IMR-90 (cell line): Measurements from ENCODE around the gene SYNM. TPM values are rescaled to one million over a fixed set of nuclear protein-coding genes. Genes with fewer than 3 reads are reported as not detected.

Experiments
- ATAC-seq: fragments of 200-7000 bp; cut with Tn5 transposase; 2 replicates; pipeline ENCODE4 v1.9.1; 2020; ENCODE audit warnings: low read depth, mild to moderate bottlenecking, moderate library complexity
- BruUV-seq: library from RNA; stranded (reverse); fragments of 400-500 nt; replicated peaks from 2 replicates; lab custom pipeline; 2021; lab: Mats Ljungman, UMichigan
- CTCF ChIA-PET: fragments of 300-600 bp; formaldehyde crosslinking; extraction: SDS; loops from one replicate; lab custom pipeline; 2021; ENCODE audit warnings: antibody characterized with exemption; lab: Yijun Ruan, JAX
- POLR2A ChIA-PET: fragments of 300-600 bp; sonication (Branson Sonifier 250); formaldehyde crosslinking; loops from one replicate; lab custom pipeline; 2022; ENCODE audit warnings: antibody characterized with exemption; ENCODE audit not compliant: unreplicated experiment; lab: Charles Lee
- DNase-seq: peaks from one replicate; pipeline ENCODE4 v3.0.0; 2013
- H2AFZ ChIP-seq: replicated peaks from 2 replicates; pipeline ENCODE3; 2013; ENCODE audit warnings: low read length, mild to moderate bottlenecking; ENCODE audit not compliant: poor library complexity
- H2AK5ac ChIP-seq: 2 replicates; pipeline ENCODE4 v1.6.1; 2013; ENCODE audit warnings: low read depth, low read length, inconsistent platforms
- H2AK9ac ChIP-seq: replicated peaks from 2 replicates; pipeline ENCODE3; 2013; ENCODE audit warnings: mild to moderate bottlenecking, low read depth, low read length, moderate library complexity; ENCODE audit not compliant: poor library complexity
- H2BK120ac ChIP-seq: 2 replicates; pipeline ENCODE4 v1.6.1; 2013; ENCODE audit warnings: low read depth, low read length, inconsistent platforms
- H2BK15ac ChIP-seq: 3 replicates; pipeline ENCODE4 v1.6.1; 2013; ENCODE audit warnings: low read depth, low read length, inconsistent platforms
- H2BK20ac ChIP-seq: 2 replicates; pipeline ENCODE4 v1.6.1; 2013; ENCODE audit warnings: low read depth, mild to moderate bottlenecking, inconsistent platforms, low read length, moderate library complexity
- H2BK5ac ChIP-seq: 2 replicates; pipeline ENCODE4 v1.6.1; 2013; ENCODE audit warnings: mild to moderate bottlenecking, low read depth, low read length, inconsistent platforms; ENCODE audit not compliant: poor library complexity, severe bottlenecking
- H3K14ac ChIP-seq: replicated peaks from 2 replicates; pipeline ENCODE4 v1.6.1; 2013; ENCODE audit warnings: low read depth, low read length, inconsistent platforms
- H3K18ac ChIP-seq: 2 replicates; pipeline ENCODE4 v1.6.1; 2013; ENCODE audit warnings: low read depth, low read length, control low read depth
- H3K23ac ChIP-seq: 2 replicates; pipeline ENCODE4 v1.6.1; 2013; ENCODE audit warnings: low read depth, low read length, inconsistent platforms
- H3K27ac ChIP-seq: 2 replicates; pipeline ENCODE4 v1.5.1; 2013; ENCODE audit warnings: mild to moderate bottlenecking, control low read depth, low read length; ENCODE audit not compliant: insufficient read depth
- H3K27me3 ChIP-seq: 2 replicates; pipeline ENCODE4 v1.6.1; 2013; ENCODE audit warnings: low read length; ENCODE audit not compliant: control insufficient read depth, insufficient read depth
- H3K36me3 ChIP-seq: 2 replicates; pipeline ENCODE4 v1.6.1; 2013; ENCODE audit warnings: low read length, mixed read lengths; ENCODE audit not compliant: control insufficient read depth, insufficient read depth
- H3K4ac ChIP-seq: 2 replicates; pipeline ENCODE4 v1.6.1; 2013; ENCODE audit warnings: low read depth, low read length, inconsistent platforms
- H3K4me1 ChIP-seq: 2 replicates; pipeline ENCODE4 v1.6.1; 2013; ENCODE audit warnings: low read length, mixed read lengths; ENCODE audit not compliant: control insufficient read depth, insufficient read depth
- H3K4me2 ChIP-seq: 2 replicates; pipeline ENCODE4 v1.6.1; 2013; ENCODE audit warnings: low read depth, mild to moderate bottlenecking, control low read depth, low read length, moderate library complexity
- H3K4me3 ChIP-seq: 2 replicates; pipeline ENCODE4 v1.5.1; 2013; ENCODE audit warnings: low read depth, mild to moderate bottlenecking, control low read depth, low read length, moderate library complexity; ENCODE audit not compliant: insufficient read depth
- H3K56ac ChIP-seq: 2 replicates; pipeline ENCODE4 v1.6.1; 2013; ENCODE audit warnings: low read length, inconsistent platforms; ENCODE audit not compliant: insufficient read depth; ENCODE audit errors: extremely low read depth
- H3K79me1 ChIP-seq, 2 experiments: 2 replicates each; pipeline ENCODE4 v1.6.1; 2013; ENCODE audit warnings: low read length in 2 of 2, inconsistent platforms in 1 of 2, low read depth in 1 of 2
- H3K9ac ChIP-seq: 2 replicates; pipeline ENCODE4 v1.6.1; 2013; ENCODE audit warnings: low read depth, low read length, control low read depth
- H3K9me1 ChIP-seq: 2 replicates; pipeline ENCODE4 v1.6.1; 2013; ENCODE audit warnings: low read length, inconsistent platforms; ENCODE audit not compliant: insufficient read depth
- H3K9me3 ChIP-seq: 2 replicates; pipeline ENCODE4 v1.6.1; 2013; ENCODE audit warnings: low read length; ENCODE audit not compliant: control insufficient read depth, insufficient read depth
- H4K20me1 ChIP-seq: 2 replicates; pipeline ENCODE4 v1.6.1; 2013; ENCODE audit warnings: low read length, inconsistent platforms; ENCODE audit not compliant: insufficient read depth
- H4K5ac ChIP-seq: 2 replicates; pipeline ENCODE4 v1.6.1; 2013; ENCODE audit warnings: mild to moderate bottlenecking, low read depth, low read length, control low read depth
- H4K8ac ChIP-seq, 2 experiments: 2 replicates each; pipeline ENCODE4 v1.6.1; 2013; ENCODE audit warnings: low read depth in 2 of 2, low read length in 2 of 2, control low read depth in 1 of 2, inconsistent platforms in 1 of 2
- H4K91ac ChIP-seq: 2 replicates; pipeline ENCODE4 v1.6.1; 2013; ENCODE audit warnings: low read depth, low read length, inconsistent platforms; ENCODE audit not compliant: insufficient read depth
- BHLHE40 ChIP-seq: fragments of 150-350 bp; IDR thresholded peaks from 2 replicates; pipeline ENCODE4 v1.6.1; 2016; ENCODE audit warnings: mild to moderate bottlenecking, low read depth, low read length
- CEBPB ChIP-seq: IDR thresholded peaks from 2 replicates; pipeline ENCODE4 v1.6.1; 2012; ENCODE audit warnings: low read depth, low read length, improper control_type of control experiment
- CHD1 ChIP-seq: IDR thresholded peaks from 2 replicates; pipeline ENCODE4 v1.6.1; 2012; ENCODE audit warnings: low read depth, low read length, improper control_type of control experiment
- MAFK ChIP-seq: IDR thresholded peaks from 2 replicates; pipeline ENCODE4 v1.6.1; 2012; ENCODE audit warnings: low read depth, low read length, improper control_type of control experiment
- MAZ ChIP-seq: IDR thresholded peaks from 2 replicates; pipeline ENCODE4 v1.6.1; 2012; ENCODE audit warnings: low read depth, mild to moderate bottlenecking, low read length, improper control_type of control experiment, moderate library complexity, borderline replicate concordance
- MXI1 ChIP-seq: IDR thresholded peaks from 2 replicates; pipeline ENCODE4 v1.6.1; 2012; ENCODE audit warnings: low read depth, mild to moderate bottlenecking, low read length, moderate library complexity, borderline replicate concordance
- NFE2L2 ChIP-seq: fragments of 150-350 bp; IDR thresholded peaks from 2 replicates; pipeline ENCODE4 v1.6.1; 2016; ENCODE audit warnings: low read depth, mild to moderate bottlenecking, low read length
- RAD21 ChIP-seq: IDR thresholded peaks from 2 replicates; pipeline ENCODE4 v1.6.1; 2012; ENCODE audit warnings: low read length, improper control_type of control experiment
- RCOR1 ChIP-seq: IDR thresholded peaks from 2 replicates; pipeline ENCODE4 v1.6.1; 2012; ENCODE audit warnings: mild to moderate bottlenecking, low read length, improper control_type of control experiment; ENCODE audit not compliant: insufficient replicate concordance
- RFX5 ChIP-seq: IDR thresholded peaks from 2 replicates; pipeline ENCODE4 v1.8.0; 2012; ENCODE audit warnings: low read depth, mild to moderate bottlenecking, low read length, moderate library complexity
- SMC3 ChIP-seq: fragments of 150-350 bp; IDR thresholded peaks from 2 replicates; pipeline ENCODE4 v1.6.1; 2016; ENCODE audit warnings: low read depth, mild to moderate bottlenecking, antibody characterized with exemption, low read length, moderate library complexity
- whole genome bisulfite sequencing, 2 experiments: methylation state at CpG; one replicate each; pipeline versions ENCODE4 v1.1.5 to v1.1.7; 2013; ENCODE audit warnings: missing lambda C conversion rate in 2 of 2; ENCODE audit not compliant: insufficient read length in 1 of 2; ENCODE audit errors: extremely low coverage in 2 of 2; 5-methylcytosine and 5-hydroxymethylcytosine counted together
- dilution Hi-C: fragments of 300-500 bp; cut with HindIII; formaldehyde crosslinking; loops from one replicate; pipeline ENCODE4 v1.14.3; 2018; ENCODE audit warnings: low sequenced_read_pairs; ENCODE audit not compliant: unreplicated experiment
- in situ Hi-C: fragments of 300-500 bp; cut with MboI; formaldehyde crosslinking; loops from 3 replicates; pipeline ENCODE4 v1.14.3; 2019; ENCODE audit warnings: low sequenced_read_pairs, inconsistent platforms, mixed read lengths
- intact Hi-C: fragments of 100-400 bp; cut with micrococcal nuclease; formaldehyde crosslinking; loops from 2 replicates; pipeline ENCODE4 v1.10.0; 2022
- polyA plus RNA-seq, 3 experiments: library from polyadenylated mRNA; depleted of rRNA; stranded (reverse); fragments of >200 nt; gene quantifications; 2 replicates each; pipeline ENCODE4 v1.2.3, GENCODE V29; 2012; ENCODE audit warnings: low replicate concordance in 1 of 3
- total RNA-seq: library from RNA; depleted of rRNA; stranded (reverse); fragments of >200 nt; gene quantifications from 2 replicates; pipeline ENCODE4 v1.2.3, GENCODE V29; 2012
- TF ChIP-seq, protein P1 (sequence below): fragments of 150-350 bp; IDR thresholded peaks from 2 replicates; pipeline ENCODE4 v1.6.1; 2016; ENCODE audit warnings: low read depth, mild to moderate bottlenecking, low read length, moderate library complexity, borderline replicate concordance
- TF ChIP-seq, protein P2 (sequence below): conservative IDR thresholded peaks from 2 replicates; pipeline ENCODE4 v1.5.1; 2012; ENCODE audit warnings: mild to moderate bottlenecking, low read depth, low read length, improper control_type of control experiment

Gene SYNM
- total and polyA plus RNA-seq, 2 of the 4 experiments (the other 2 are of a cell fraction) = 2.1 to 3.4 TPM

DNA sequence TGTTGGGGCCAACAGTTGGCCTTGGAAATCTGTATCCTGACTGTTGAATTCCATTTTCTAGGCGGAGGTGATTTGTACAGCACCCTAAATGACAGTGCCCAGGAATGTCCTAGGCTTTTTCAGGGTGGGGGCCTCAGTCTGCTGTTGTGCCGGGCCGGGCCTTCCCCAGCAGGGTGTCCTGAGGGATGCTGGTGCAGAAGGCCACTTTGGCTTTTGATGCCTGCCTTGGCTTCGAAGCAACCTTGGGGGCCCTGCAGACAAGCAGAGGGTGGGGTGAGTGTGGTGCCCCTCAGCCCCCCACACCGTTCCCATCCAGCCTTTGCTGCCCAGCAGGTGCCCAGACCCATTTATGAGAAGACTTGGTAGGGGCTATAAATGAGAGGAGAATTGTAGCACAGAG is 33.0 kb downstream of the SYNM start:
- POLR2A ChIA-PET = no interaction called here
- H3K36me3 ChIP-seq = peaks cover 12% of the 10 kb centered on the region
- CTCF ChIA-PET = no interaction called here

More for the DNA sequence above, 33.0 kb downstream of the SYNM start:
- Histone ChIP-seq H2BK15ac (no peak overlapping the region), H2AFZ (no peak overlapping the region), H3K9ac (no peak overlapping the region), H3K27me3 (no peaks in the 10 kb centered on the region), H4K8ac (no peak overlapping the region), H2BK5ac (no peak overlapping the region), H3K56ac (no peak overlapping the region), H3K4me1 (peaks cover 8% of the 10 kb centered on the region), H4K5ac (no peak overlapping the region), H2AK5ac (no peak overlapping the region), H3K9me1 (peaks cover 30% of the 10 kb centered on the region), H3K23ac (no peak overlapping the region), H3K4ac (no peak overlapping the region), H3K4me3 (no peak overlapping the region), H2AK9ac (no peak overlapping the region), H3K4me2 (no peak overlapping the region), H3K14ac (no peak overlapping the region), H3K9me3 (no peaks in the 10 kb centered on the region), H2BK120ac (no peak overlapping the region), H3K18ac (no peak overlapping the region), H2BK20ac (no peak overlapping the region), H3K79me1 (peaks cover 0 to 19% of the 10 kb centered on the region in 2 experiments; a peak in 2 of 4 replicates), H4K20me1 (peaks cover 4% of the 10 kb centered on the region; the same call in 1 of the 2 replicates), H4K91ac (no peak overlapping the region), H3K27ac (no peak overlapping the region)
- in situ Hi-C loops (no loop called here), intact Hi-C loops (no loop called here), dilution Hi-C loops (no loop called here)
- ATAC-seq (no peak), DNase-seq (no peak)
- no TSS peak for BruUV-seq
- TF ChIP-seq MXI1 (no peak), RCOR1 (no peak), RAD21 (no peak), RFX5 (no peak), CHD1 (no peak), CEBPB (no peak), MAFK (no peak), SMC3 (no peak), BHLHE40 (no peak), MAZ (no peak), NFE2L2 (no peak)
- TF ChIP-seq, protein P1, sequence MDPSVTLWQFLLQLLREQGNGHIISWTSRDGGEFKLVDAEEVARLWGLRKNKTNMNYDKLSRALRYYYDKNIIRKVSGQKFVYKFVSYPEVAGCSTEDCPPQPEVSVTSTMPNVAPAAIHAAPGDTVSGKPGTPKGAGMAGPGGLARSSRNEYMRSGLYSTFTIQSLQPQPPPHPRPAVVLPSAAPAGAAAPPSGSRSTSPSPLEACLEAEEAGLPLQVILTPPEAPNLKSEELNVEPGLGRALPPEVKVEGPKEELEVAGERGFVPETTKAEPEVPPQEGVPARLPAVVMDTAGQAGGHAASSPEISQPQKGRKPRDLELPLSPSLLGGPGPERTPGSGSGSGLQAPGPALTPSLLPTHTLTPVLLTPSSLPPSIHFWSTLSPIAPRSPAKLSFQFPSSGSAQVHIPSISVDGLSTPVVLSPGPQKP = no peak
- TF ChIP-seq, protein P2, sequence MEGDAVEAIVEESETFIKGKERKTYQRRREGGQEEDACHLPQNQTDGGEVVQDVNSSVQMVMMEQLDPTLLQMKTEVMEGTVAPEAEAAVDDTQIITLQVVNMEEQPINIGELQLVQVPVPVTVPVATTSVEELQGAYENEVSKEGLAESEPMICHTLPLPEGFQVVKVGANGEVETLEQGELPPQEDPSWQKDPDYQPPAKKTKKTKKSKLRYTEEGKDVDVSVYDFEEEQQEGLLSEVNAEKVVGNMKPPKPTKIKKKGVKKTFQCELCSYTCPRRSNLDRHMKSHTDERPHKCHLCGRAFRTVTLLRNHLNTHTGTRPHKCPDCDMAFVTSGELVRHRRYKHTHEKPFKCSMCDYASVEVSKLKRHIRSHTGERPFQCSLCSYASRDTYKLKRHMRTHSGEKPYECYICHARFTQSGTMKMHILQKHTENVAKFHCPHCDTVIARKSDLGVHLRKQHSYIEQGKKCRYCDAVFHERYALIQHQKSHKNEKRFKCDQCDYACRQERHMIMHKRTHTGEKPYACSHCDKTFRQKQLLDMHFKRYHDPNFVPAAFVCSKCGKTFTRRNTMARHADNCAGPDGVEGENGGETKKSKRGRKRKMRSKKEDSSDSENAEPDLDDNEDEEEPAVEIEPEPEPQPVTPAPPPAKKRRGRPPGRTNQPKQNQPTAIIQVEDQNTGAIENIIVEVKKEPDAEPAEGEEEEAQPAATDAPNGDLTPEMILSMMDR = no peak
- 100% methylated on average over 1 of the region's 5 CpGs; no CpG with 5 or more reads in 1 of the 2 experiments for WGBS, 2 experiments
